ENCODE data around the gene TIMM13.

TIMM13 gene

GRCh38 chr19:2376784-2377519 lies 50.4 kb downstream of the TIMM13 start:
- DNase-seq: no peak

Data from right forelimb (tissue), 1 donor.